Measurements from ENCODE around the gene HPSE2.

- TF ChIP-seq TCF12 (IDR thresholded peaks at IDR 0.05; ENCODE audit: low read depth): no peak
- no peak for TF ChIP-seq YY1 (IDR thresholded peaks at IDR 0.05; ENCODE audit: low read depth)
- no peak for TF ChIP-seq TAF1 (IDR thresholded peaks at IDR 0.05; ENCODE audit: low read depth)
- no peak for TF ChIP-seq EP300 (IDR thresholded peaks at IDR 0.05; ENCODE audit: borderline replicate concordance)
- no peak for TF ChIP-seq REST (IDR thresholded peaks at IDR 0.05; ENCODE audit: low read depth)
- TF ChIP-seq EGR1 (IDR thresholded peaks at IDR 0.05): no peak
Measured at GRCh38 chr10:99203310-99203709, 32.3 kb downstream of the HPSE2 start.
